ENCODE data around the gene SNX20. TPM values are rescaled to one million over a fixed set of nuclear protein-coding genes. Genes with fewer than 3 reads are reported as not detected.

The SNX20 gene
- polyA plus RNA-seq, 1 experiment: not detected

- DNase-seq (ENCODE audit: low read depth, low spot score): no peak
- ChIA-PET CTCF (interaction anchor here (0.7 kb wide), 1 partner anchor 30 kb away, joined by 3 read pairs; no protein-coding TSS in a partner anchor), POLR2A (no interaction called here)
- Histone ChIP-seq H3K4me3 (ENCODE audit: low read depth, low read length) (no peak overlapping the region), H3K27ac (ENCODE audit: low read depth, low read length) (no peak overlapping the region), H3K9me3 (ENCODE audit: control insufficient read depth, insufficient read depth, low read length) (no peaks in the 10 kb centered on the region), H3K27me3 (ENCODE audit: control insufficient read depth, insufficient read depth, low read length) (peaks cover 13% of the 10 kb centered on the region)
- no peak for TF ChIP-seq CTCF (IDR thresholded peaks at IDR 0.05; ENCODE audit: low read depth, low read length)
Measured at GRCh38 chr16:50695017-50696000, 14.2 kb upstream of the SNX20 start.

- Histone ChIP-seq H3K27ac (ENCODE audit: low read depth, low read length) (no peak overlapping the region), H3K27me3 (ENCODE audit: control insufficient read depth, insufficient read depth, low read length) (peaks cover 13% of the 10 kb centered on the region), H3K9me3 (ENCODE audit: control insufficient read depth, insufficient read depth, low read length) (no peaks in the 10 kb centered on the region), H3K4me3 (ENCODE audit: low read depth, low read length) (no peak overlapping the region)
- DNase-seq (ENCODE audit: low read depth, low spot score): no peak
- no peak for TF ChIP-seq CTCF (IDR thresholded peaks at IDR 0.05; ENCODE audit: low read depth, low read length)
- ChIA-PET POLR2A (no interaction called here), CTCF (no interaction called here)
Measured at GRCh38 chr16:50694206-50694605, 13.1 kb upstream of the SNX20 start.

GRCh38 chr16:50692999-50693781 lies 12.1 kb upstream of the SNX20 start, which contains the start of gene NOD2:
NOD2 (plus strand) TSS chr16:50693606; CDS start chr16:50699496, 5,890 bp downstream.
- TF ChIP-seq CTCF (IDR thresholded peaks at IDR 0.05; ENCODE audit: low read depth, low read length): no peak
- ChIA-PET POLR2A (no interaction called here), CTCF (no interaction called here)
- no peak for DNase-seq (ENCODE audit: low read depth, low spot score)
- Histone ChIP-seq H3K27ac (ENCODE audit: low read depth, low read length) (no peak within 1 kb of the TSS), H3K4me3 (ENCODE audit: low read depth, low read length) (peak within 1 kb of the TSS; percentile 22; the same call in 1 of the 2 replicates), H3K27me3 (ENCODE audit: control insufficient read depth, insufficient read depth, low read length) (peaks cover 13% of the 10 kb centered on the region), H3K9me3 (ENCODE audit: control insufficient read depth, insufficient read depth, low read length) (no peaks in the 10 kb centered on the region)

GRCh38 chr16:50692644-50692998 lies 11.5 kb upstream of the SNX20 start:
- H3K27ac ChIP-seq (ENCODE audit: low read depth, low read length): no peak overlapping the region
- H3K4me3 ChIP-seq (ENCODE audit: low read depth, low read length): no peak overlapping the region
- TF ChIP-seq CTCF (IDR thresholded peaks at IDR 0.05; ENCODE audit: low read depth, low read length): no peak
- H3K9me3 ChIP-seq (ENCODE audit: control insufficient read depth, insufficient read depth, low read length): no peaks in the 10 kb centered on the region
- no peak for DNase-seq (ENCODE audit: low read depth, low spot score)
- CTCF ChIA-PET: no interaction called here
- peaks cover 13% of the 10 kb centered on the region for H3K27me3 ChIP-seq (ENCODE audit: control insufficient read depth, insufficient read depth, low read length)
- POLR2A ChIA-PET: no interaction called here
